NK-92 treated with Interleukin-12 subunit alpha and Interleukin-12 subunit beta, amount 100 ng/mL, for 24 hours (cell line): Measurements from ENCODE around the gene AIRE.
"Not testable (repeated sequence)": the region's sequence is repeated elsewhere in the genome, so short reads cannot be mapped to it uniquely, and the experiment has no call there.

Experiments used
- DNase-seq: peaks from one replicate; lab custom pipeline; 2025; lab: John Stamatoyannopoulos, UW

Gene AIRE

DNA sequence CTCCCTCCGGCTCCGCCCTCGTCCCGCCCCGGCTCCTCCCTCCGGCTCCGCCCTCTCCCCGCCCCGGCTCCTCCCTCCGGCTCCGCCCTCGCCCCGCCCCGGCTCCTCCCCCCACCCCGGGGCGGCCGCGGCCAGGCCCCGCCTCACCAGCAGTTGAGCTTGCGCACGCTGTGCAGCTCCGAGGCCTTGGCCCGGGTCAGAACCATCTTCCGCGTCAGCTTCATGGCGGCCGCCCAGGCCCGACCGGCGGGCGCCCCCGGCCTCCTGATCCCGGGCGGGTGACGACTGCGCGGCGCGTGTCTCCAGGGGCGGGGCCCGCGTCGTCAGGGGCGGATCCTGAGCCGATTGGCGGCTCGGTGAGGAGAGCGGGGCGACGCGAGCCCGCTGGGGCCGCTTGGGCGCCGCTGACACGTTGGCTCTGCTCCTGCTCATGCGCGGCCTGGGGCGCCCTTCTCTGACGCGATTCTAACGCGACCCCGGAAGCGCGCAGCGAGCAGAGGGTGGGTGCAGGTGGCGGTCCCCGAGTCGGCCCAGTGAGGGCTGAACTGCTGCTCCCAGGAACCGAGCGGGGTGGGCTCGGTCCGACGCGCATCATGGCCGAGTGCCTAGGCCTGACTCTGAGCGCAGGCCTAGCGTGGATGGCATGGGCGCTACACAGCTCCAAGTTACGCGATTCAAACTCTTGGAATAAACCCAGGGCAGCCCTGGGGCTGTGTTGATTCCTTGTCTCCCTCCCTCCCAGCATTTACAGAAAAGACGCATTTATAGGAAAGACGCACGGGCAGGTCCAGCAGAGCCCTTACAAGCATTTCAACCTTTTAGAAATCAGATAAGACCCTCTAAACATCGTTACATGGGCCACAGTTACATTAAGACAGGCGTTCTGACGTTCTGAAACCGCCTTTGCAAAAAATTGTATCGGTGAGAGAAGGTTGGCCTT lies 53.6 kb downstream of the AIRE start, which contains the start of gene CFAP410:
TSS of gene CFAP410 (minus strand) at position 420 of the 940 bp plus-strand sequence. CDS start at position 224, 196 bp downstream.
- peak; percentile 91 for DNase-seq

DNA sequence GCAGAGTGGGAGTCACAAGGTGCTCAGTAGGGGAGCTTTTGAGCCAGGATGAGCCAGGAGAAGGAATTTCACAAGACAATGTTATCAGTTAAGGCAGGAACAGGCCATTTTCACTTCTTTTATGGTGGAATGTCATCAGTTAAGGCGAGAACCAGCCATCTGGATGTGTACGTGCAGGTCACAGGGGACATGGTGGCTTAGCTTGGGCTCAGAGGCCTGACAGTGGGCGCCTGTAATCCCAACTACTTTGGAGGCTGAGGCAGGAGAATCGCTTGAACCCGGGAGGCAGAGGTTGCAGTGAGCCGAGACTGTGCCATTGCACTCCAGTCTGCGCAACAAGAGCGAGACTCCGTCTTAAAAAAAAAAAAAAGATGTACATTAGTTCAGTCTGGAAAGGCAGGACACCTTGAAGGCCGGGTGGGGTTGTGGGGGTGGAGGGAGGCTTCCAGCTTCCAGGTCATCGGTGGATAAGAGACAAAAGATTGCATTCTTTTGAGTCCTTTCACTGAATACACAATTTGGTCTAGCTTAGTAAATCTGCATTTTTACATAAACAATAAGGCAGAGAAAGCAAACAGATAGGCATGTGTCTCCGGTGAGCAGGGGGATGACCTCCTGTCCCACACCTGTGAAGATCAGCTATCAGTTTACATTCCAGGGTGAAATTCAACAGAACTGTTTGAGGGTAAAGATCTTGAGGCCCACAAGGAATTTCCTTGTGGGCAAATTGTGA lies 56.2 kb downstream of the AIRE start:
- not testable (repeated sequence) for DNase-seq

DNA sequence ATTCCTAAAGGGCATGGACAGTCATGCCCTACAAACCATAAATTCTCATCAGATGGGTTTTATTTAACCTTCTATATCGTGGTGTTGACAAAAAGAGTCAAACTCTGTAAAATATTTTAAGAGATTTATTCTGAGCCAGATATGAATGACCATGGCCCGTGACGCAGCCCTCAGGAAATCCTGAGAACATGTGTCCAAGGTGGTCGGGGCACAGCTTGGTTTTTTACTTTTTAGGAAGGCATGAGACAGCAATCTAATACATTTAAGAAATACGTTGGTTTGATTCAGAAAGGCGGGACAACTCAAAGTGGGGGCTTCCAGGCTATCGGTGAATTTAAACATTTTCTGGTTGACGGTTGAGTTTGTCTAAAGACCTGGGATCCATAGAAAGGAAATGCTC lies 57.3 kb downstream of the AIRE start:
- not testable (repeated sequence) for DNase-seq

DNA sequence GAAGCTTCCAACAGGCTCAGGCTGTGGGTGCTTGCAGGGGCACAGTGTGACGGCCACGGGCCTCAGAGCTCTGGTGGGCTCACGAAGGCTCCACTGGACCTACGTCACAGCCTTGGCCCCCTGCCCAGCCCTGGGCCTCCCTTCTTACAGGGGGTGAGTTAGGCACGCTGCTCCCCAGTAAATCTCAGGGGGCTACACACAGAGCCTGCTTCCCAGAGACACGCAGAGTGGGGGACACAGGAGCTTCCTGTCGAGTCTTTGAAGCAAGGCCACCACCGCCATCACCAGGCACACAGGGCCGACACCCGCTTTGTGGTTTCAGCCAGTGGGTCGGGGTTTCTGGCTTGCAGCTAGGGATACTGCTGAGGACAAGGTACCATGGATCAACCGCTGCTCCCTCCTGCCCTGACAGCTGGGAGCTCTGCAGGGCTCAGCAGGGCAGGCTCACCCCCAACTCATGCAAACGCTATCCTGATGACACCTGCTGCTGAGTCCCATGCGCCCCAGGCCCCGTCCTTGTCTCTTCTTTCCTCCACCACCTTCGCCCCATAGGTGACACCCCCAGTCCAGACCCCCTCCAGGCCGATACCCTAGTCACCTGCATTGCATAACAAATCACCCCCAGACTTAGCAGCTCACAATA lies 59.0 kb downstream of the AIRE start:
- DNase-seq: no peak

DNA sequence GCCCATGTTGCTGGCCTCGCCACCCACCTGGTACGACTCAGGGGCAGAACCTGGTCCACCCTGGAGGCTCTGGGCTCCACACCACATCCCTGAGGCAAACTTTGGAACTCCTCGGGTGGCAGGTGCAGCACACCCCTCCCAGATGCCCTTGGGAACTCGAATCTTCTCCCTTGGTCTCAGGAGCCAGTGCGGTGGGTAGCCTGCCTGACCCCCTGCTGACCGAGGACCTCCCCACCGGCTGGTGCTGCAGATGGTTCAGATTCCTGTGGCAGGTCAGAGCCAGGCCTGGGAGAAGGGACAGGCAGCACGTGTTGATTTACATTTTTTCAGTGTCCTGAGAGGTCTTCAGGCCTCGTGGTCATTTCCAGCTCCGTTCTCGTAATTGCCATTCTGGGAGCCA lies 59.8 kb downstream of the AIRE start:
- no peak for DNase-seq

DNA sequence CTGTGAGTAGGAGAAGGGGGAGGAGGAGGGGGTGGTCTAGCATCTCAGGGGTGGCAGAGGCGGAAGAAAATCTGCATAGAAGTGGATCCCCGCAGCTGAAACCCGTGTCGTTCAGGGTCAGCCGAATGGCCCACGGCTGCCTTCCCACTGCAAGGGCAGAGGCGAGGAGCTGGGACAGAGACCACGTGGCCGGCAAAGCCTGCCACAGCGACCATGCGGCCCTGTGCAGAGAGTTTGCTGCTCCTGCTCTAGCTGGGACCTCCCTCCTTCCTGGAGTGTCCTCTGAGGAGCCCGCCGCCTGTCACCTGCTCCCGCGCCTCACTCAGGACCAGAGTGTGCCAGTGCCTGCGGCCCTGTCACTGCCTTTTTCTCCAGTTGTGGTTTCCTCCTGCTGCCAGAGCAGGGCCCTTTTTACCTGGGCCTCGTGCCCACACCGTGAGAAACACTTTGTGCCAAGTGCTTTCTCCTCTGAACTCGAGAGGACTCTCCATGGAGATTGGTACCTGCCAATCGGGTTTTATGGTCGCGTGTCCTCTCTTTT lies 62.3 kb downstream of the AIRE start:
- DNase-seq: no peak
